Limb (tissue), 2 donors: ENCODE results near the gene ELP1.
"Not testable (repeated sequence)": the region's sequence is repeated elsewhere in the genome, so short reads cannot be mapped to it uniquely, and the experiment has no call there.

Source experiments
- DNase-seq, 2 donors: peaks; one replicate each; pipeline ENCODE4 v3.0.0-alpha.2; 2016; ENCODE audit errors: extremely low spot score in 2 of 2

The ELP1 gene

GRCh38 chr9:108854641-108855528 lies 79.0 kb downstream of the ELP1 start:
- DNase-seq, result no peak

- no peak for DNase-seq
These were observed 79.8 kb downstream of the ELP1 start for GRCh38 chr9:108854094-108854493.

DNA sequence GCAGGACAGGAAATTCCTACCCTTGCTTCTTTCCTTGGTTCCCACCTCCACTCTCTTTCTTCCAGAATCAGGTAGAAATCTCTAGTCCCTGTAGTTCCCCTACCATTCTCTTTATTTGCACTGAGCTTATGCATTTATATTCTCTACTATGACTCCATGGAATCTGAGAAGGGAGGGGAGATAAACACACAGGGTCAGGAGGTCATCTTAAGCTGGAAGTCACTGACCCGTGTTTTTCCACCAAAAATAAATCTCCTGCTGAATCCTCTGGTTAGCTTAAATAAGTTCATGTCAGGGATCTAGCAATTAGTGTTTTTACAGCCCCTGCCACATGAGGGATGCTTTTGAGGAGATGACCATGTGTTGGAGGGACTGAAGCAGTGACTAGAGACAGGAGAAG lies 81.8 kb downstream of the ELP1 start:
- DNase-seq, result no peak

GRCh38 chr9:108851138-108851537 lies 82.8 kb downstream of the ELP1 start:
- DNase-seq, result no peak

DNA sequence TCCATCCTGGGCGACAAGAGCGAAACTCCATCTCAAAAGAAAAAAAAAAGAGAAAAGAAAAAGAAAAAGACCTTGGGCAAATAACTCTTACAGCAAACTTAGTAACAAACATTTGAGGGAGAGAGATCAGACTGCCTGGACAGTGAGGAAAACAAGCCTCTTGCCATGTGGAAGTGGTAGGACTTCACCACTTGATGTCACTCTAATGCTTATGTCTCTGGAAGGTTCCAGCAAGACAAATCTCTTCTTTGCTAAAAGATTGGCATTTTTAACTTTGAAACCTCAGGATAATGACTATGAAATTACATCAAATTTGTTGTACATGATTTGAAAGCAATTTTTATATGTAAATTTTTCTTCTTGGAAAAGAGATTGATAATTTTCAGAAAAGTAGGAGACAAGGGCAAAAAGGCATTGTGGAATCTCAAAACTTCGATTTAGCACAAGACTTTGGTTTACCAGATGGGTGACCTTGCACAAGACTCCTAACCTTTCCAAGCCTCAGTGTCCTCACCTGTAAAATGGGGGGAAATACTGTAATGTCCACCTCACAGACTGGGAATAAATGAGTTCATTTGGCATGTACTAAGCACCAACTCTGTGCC lies 83.5 kb downstream of the ELP1 start:
- no peak for DNase-seq

DNA sequence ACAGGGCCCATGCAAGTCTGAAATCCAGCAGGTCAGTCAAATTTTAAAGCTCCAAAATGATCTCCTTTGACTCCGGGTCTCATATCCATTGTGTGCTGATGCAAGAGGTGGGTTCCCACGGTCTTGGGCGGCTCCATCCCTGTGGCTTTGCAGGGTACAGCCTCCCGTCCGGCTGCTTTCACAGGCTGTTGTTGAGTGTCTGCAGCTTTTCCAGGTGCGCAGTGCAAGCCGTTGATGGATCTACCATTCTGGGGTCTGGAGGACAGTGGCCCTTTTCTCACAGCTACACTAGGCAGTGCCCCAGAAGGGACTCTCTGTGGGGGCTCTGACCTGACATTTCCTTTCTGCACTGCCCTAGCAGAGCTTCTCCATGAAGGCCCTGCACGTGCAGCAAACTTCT lies 85.6 kb downstream of the ELP1 start:
- not testable (repeated sequence) for DNase-seq

DNA sequence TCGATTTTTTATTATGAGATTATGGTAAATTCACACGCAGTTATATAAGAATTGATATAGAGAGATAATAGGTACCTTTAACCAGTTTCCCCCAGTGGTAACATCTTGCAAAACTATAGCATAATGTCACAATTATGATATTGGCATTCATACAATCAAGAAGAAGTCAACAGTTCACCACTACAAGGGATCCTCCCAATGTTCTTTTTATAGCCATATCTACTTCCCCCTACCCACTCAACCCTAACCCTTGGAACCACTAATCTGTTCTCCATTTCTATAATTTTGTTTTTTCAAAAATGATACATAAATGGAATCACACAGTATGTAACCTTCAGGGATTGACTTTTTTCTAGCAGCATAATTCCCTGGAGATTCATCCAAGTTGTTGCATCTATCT lies 88.0 kb downstream of the ELP1 start:
- DNase-seq, result no peak

DNA sequence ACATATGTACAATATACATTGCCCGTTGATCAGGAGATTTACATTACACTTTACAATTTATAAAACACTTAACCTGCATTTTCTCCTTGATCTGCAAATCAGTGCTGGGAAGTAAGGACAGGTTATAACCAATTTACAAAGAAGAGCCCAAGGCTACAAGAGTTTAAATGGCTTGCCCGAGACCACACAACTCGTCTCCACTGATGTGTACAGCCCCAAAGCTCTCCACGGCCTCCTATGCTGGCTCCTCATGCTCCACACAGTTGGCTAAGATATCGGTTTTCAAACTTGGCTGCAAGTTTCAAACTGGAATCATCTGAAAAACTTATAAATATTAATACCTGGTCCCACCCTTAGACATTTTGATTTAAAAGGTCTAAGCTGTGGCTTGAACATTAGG lies 88.4 kb downstream of the ELP1 start:
- no peak for DNase-seq

- no peak for DNase-seq
These were observed 89.1 kb downstream of the ELP1 start for GRCh38 chr9:108844856-108845255.

- no peak for DNase-seq
These were observed 89.5 kb downstream of the ELP1 start for GRCh38 chr9:108844391-108844790.

DNA sequence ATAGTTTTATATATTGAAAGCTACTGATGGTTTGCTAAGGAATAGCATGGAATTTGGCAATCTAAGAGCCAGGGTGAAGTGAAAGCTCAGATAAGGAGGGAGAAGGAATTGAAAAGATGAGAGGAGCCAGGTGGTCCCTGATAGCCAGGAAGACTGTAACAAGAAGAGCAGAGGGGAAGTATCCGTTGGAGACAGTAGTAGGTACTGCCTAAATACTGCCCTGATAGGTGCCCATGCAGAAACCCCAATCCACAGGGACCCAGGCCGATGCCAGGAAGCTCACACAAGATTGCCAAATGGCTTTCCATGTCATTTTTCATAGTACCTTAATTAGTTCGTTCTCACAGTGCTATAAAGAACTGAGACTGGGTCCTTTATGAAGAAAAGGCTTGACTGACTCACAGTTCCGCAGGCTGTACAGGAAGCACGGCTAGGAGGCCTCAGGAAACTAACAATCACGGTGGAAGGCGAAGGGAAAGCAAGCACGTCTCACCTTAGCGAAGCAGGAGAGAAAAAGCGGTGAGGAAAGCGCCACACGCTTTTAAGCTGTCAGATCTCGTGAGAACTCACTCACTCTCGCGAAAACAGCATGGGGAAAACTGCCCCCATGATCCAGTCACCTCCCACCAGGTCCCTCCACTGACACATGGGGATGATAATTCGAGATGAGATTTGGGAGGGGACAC lies 91.2 kb downstream of the ELP1 start:
- no peak for DNase-seq

DNA sequence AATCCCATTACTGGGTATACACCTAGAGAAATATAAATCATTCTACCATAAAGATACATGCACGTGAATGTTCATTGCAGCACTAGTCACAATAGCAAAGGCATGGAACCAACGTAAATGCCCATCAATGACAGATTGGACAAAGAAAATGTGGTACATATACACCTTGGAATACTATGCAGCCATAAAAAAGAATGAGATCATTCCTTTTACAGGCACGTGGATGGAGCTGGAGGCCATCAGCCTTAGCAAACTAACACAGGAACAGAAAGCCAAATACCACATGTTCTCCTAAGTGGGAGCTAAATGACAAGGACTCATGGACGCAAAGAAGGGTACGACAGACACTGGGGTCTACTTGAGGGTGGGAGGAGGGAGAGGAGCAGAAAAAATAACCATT lies 94.4 kb downstream of the ELP1 start:
- DNase-seq, result not testable (repeated sequence)

- no peak for DNase-seq
These were observed 95.9 kb downstream of the ELP1 start for GRCh38 chr9:108838017-108838416.

DNA sequence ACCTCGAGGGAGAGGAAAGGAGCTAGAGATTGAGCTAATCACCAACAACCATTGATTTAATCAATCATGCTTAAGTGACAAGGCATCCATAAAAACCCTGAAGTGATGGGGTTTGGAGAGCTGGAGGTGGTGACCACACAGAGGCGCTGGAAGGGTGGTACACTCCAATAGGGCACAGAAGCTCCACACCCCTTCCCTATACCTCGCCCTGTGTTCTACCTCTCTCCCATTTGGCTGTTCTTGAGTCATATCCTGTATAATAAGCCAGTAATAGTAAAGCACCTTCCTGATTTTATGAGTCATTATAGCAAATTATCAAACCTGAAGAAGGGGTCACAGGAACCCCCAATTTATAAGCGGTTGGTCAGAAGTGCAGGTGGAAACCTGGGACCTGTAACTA lies 96.4 kb downstream of the ELP1 start:
- DNase-seq, result no peak

GRCh38 chr9:108836781-108837180 lies 97.1 kb downstream of the ELP1 start:
- DNase-seq, result no peak

DNA sequence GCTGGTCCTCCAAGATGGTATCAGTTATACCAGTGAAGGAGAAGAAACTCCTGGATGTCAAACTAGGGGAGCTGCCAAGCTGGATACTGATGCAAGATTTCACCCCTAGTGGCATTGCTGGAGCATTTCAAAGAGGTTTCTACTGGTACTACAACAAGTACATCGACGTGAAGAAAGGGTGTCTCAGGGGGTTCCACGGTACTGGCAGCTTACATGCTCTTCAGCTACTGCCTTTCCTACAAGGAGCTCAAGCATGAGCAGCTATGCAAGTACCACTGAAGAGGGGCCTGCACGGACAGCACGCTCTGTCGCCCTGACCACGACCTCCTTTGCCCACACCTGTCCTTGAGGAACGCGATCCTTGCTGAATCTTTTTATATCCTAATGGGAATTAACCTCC lies 97.6 kb downstream of the ELP1 start:
- no peak for DNase-seq

- no peak for DNase-seq
These were observed 98.1 kb downstream of the ELP1 start for GRCh38 chr9:108835831-108836230.

- DNase-seq, result no peak
These were observed 98.8 kb downstream of the ELP1 start for GRCh38 chr9:108834959-108835665.

DNA sequence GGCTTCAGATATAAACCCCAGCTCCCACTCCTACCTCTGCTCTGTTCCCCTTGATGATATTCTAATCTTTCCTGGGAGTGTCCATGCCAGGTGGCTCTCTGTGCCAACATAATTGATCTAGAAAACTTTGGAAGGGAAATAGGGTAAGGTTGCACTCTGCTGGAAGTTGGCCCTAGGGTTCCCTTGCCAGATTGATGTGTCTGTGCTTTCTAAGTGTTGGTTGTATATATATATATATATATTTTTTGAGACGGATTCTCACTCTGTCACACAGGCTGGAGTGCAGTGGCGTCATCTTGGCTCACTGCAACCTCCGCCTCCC lies 101.8 kb downstream of the ELP1 start:
- DNase-seq, result no peak

GRCh38 chr9:108831496-108832178 lies 102.3 kb downstream of the ELP1 start:
- no peak for DNase-seq

DNA sequence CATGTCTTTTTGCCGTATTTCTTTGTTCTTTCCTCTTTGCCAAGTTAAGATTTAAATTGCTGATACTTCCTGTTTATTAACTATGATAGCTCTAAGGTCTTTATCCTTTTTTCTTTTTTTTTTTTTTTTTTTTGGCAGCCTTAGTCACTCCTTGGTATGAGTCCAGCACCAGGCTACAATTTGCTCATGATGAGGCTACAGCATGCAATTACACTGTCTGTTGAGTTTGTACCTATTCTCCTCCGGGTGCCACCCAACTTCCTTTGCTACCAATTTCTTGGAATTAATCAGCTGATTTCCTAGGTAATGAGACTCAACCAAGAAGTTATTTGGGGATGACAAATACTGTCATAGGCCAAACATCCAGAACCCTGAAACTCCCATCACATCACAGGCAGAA lies 103.7 kb downstream of the ELP1 start:
- DNase-seq, result no peak
